ENCODE measurements around the gene AKR1C1.

The AKR1C1 gene

GRCh38 chr10:4977025-4977424 is 13.8 kb downstream of the AKR1C1 start:
- TF ChIP-seq REST (IDR thresholded peaks at IDR 0.05; ENCODE audit: insufficient read depth in 1 of 2, low read depth in 2 of 2, low read length in 2 of 2) = no peak

DNA sequence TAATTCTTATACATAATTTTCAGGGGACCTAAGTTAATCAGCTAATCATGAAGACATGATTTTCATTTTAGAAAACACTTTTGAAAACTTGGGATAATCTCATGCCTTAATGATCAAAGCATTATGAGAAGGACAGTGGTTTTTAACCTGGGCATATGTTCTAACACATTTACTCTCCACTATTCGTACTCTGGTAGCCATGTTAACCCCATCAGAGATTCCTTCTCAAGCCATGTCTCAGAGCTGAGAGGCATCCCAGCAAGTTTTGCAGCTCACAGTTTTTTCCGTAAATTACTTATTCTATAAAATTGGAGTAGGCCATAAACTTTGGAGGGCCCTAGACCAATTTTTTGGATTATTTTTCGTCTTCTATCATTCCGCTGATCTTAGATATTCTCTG is 15.7 kb downstream of the AKR1C1 start:
- TF ChIP-seq REST (IDR thresholded peaks at IDR 0.05; ENCODE audit: insufficient read depth in 1 of 2, low read depth in 2 of 2, low read length in 2 of 2) (no peak), FOXP2 (optimal IDR thresholded peaks at IDR 0.05; ENCODE audit: borderline replicate concordance, extremely low read depth, extremely low read length, insufficient read depth) (no peak), SIN3A (IDR thresholded peaks at IDR 0.05; ENCODE audit: borderline replicate concordance, insufficient read depth, low read length) (no peak), POLR2AphosphoS5 (IDR thresholded peaks at IDR 0.05; ENCODE audit: low read depth, low read length) (no peak), TAF1 (IDR thresholded peaks at IDR 0.05; ENCODE audit: borderline replicate concordance, insufficient read depth, low read length) (no peak)

DNA sequence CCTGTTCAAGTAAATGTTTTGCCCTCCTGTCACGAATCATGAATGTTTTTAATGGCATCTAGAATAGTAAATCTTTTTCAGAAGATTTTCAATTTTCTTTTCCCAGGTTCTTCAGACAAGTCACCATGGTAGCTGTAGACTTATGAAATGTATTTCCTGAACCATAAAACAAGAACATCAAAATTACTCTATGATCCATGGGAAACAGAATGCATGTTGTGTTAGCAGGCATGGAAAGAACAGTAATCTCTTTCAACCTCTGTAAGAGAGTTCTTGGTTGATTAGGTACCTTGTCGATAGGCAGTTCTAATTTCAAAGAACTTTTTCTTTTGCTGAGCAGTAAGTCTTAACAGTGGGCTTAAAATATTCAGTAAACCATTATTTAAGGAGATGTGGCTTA is 17.6 kb downstream of the AKR1C1 start:
- TF ChIP-seq FOXP2 (optimal IDR thresholded peaks at IDR 0.05; ENCODE audit: borderline replicate concordance, extremely low read depth, extremely low read length, insufficient read depth) (no peak), TAF1 (IDR thresholded peaks at IDR 0.05; ENCODE audit: borderline replicate concordance, insufficient read depth, low read length) (no peak), REST (IDR thresholded peaks at IDR 0.05; ENCODE audit: insufficient read depth in 1 of 2, low read depth in 2 of 2, low read length in 2 of 2) (no peak), SIN3A (IDR thresholded peaks at IDR 0.05; ENCODE audit: borderline replicate concordance, insufficient read depth, low read length) (no peak), POLR2AphosphoS5 (IDR thresholded peaks at IDR 0.05; ENCODE audit: low read depth, low read length) (no peak)

DNA sequence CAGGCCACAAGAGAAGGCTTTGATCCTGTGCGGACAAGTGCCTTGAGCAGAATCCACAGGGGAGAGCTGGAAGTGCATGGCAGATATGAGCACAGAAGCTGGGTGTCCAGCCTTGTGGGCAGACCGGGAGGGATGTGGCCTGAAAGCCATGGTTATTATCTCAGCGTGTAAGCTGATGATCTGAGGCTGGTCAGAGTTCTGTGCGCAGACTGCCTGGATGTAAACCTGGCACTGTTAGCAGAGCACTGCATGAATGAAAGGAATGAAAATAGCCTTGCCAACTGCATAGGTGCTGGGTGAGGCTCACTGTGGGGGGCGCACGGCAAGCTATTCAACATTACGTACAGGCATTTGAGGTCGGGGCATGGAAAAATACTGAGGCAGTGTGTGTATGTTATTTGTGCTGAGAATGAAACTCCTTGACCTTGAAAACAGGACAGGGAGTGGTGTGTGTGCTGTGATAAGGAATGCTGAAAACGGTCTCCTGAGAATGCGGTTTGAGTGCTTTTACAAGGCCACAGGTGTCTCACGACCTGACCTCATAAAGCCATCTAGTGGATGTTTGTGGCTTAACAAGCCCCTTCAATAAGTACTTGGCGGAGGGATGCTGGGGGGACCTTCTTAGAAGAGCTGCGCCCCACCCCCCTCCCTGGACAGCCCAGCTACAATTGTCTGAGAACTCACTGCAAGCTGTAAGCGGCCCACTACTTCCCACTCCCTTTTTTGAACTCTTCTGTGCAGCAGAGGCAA is 18.7 kb downstream of the AKR1C1 start:
- TF ChIP-seq FOXP2 (optimal IDR thresholded peaks at IDR 0.05; ENCODE audit: borderline replicate concordance, extremely low read depth, extremely low read length, insufficient read depth) = no peak

- TF ChIP-seq FOXP2 (optimal IDR thresholded peaks at IDR 0.05; ENCODE audit: borderline replicate concordance, extremely low read depth, extremely low read length, insufficient read depth) = no peak
- no peak for TF ChIP-seq SIN3A (IDR thresholded peaks at IDR 0.05; ENCODE audit: borderline replicate concordance, insufficient read depth, low read length)
- TF ChIP-seq REST (IDR thresholded peaks at IDR 0.05; ENCODE audit: insufficient read depth in 1 of 2, low read depth in 2 of 2, low read length in 2 of 2) = no peak
- TF ChIP-seq TAF1 (IDR thresholded peaks at IDR 0.05; ENCODE audit: borderline replicate concordance, insufficient read depth, low read length) = no peak
Observed at GRCh38 chr10:4982764-4983226, 19.6 kb downstream of the AKR1C1 start.

All from PFSK-1 (cell line).